ENCODE data around the gene METTL5.
A peak's percentile ranks its signal among the peaks of the same experiment; 100 is the strongest.

Gene METTL5

DNA sequence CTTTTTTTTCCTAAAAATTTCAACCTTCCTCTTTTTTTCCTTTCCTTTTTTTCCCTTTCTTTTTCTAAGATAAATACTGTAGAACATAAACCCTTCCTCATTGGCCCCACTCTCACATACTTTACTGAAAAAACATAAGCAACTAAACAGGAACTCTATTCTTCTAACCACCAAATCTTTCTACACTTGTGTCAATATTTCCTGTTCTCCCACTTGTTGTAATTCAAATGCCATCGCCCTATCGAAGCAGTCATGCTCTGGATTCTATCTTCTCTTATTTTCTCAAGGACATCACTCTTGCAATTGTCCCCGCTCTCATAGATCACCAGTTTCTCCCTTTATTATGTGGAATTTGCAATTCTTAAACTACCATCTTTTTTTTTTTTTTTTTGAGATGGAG, 46.3 kb downstream of the METTL5 start:
- no peak for DNase-seq

DNA sequence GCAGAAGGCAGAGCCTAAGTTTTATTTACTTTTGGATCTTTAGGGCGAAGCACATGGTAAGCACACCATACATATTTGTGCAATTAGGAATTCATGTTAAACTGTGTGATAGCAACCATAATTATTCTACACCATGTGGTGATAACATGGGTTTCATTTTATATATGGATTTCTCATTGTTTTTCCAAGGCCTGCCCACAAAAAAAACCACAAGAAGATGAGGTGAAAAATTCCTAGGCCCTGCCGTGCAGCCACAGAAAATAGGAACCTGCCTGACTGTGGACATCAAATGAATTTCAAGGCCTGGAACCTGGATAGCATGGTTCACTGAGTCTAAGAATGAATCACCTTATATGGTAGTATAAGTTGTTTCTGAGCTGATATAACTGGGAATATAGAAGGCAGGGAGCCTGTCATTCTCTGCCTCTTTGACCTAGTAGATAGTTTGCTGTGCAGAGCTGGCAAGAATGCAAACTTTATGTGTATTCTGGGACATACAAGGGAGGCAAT, 48.4 kb downstream of the METTL5 start:
- no peak for DNase-seq

DNA sequence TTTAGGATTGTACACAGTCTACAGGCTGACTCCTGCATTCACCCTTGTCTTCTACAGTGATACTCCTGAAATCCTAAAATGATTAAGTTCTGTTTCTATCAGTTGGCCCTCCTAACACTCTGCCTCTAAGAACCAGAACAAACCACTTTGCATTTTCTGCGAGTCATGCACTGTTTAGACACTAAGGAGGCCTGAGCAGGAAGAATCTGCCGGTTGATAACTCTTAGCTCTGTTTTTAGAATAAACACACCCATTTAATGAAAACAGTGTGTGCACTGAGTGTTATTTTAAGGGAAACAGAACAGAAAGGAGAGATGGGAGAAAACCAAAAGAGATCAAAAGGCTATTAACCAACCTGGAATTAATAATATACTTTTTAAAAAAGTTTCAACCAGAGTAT, 48.9 kb downstream of the METTL5 start:
- no peak for DNase-seq

DNA sequence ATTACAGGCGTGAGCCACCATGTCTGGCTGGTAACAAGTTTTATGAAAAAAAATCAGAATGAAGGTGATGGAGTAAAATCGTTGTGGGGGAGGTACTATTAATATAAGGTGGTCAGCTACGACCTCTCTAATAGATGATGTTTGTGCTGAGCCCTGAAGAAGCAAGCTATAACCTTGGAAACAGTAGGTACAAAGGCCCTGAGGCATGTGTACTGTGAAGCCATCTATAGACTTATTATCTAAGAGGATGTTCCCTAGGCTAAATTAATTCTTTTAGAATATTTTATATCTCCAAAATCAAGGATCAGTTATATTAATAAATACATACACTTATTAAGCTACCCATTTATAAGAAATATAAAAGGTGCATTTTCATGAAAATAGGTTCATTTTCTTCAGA, 49.4 kb downstream of the METTL5 start:
- no peak for DNase-seq

DNA sequence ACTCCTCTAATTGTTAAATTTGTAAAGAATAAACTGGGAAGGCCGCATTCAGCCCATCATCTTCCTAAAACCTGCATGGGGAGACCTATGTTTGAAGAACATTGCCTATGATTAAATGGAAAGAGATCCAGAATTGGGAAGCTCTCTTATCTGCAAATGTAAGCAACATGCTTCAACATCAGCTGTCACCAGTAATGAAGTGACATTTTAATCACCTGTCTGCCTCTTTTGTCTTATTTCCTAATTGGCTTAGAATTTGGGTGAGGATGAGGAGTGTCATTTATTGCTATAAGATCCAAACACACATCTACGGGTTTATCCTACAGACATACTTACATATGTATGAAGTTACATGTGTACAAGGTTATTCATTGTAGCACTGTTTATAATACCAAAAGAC, 52.1 kb downstream of the METTL5 start:
- no peak for DNase-seq

DNA sequence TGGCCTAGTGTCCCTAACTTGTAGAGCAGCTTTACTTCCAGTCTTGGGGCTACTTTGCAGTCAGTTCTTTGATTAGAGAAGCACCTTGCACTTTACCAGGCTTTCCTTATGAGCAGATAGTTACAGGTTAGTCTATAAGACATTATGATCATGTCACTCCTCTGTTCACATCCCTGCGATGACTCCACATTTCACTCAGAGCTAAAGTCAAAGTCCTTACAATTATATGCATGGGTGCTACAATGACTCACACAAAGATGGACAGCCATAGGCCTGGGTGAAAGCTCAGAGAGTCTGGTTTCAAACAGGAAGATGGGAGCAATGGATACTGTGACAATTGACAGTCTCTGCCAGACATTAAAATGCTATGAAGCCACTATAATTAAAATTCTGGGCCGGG, 53.1 kb downstream of the METTL5 start:
- DNase-seq = no peak

DNA sequence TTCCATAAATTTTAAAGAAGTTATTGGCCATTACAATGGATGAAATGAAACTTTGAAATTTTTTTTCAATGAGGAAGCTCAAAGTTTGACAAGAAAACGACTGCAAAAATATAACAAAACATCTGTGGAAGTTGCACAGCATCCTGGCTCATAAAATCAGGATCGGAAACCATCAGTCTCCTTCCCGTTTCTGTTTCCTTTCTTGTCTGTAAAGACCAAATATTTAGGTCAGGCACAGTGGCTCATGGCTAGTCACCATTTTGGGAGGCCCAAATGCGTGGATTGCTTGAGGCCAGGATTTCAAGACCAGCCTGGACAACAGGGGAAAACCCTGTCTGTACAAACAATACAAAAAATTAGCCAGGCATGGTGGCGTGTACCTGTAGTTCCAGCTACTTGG, 53.7 kb downstream of the METTL5 start:
- no peak for DNase-seq

DNA sequence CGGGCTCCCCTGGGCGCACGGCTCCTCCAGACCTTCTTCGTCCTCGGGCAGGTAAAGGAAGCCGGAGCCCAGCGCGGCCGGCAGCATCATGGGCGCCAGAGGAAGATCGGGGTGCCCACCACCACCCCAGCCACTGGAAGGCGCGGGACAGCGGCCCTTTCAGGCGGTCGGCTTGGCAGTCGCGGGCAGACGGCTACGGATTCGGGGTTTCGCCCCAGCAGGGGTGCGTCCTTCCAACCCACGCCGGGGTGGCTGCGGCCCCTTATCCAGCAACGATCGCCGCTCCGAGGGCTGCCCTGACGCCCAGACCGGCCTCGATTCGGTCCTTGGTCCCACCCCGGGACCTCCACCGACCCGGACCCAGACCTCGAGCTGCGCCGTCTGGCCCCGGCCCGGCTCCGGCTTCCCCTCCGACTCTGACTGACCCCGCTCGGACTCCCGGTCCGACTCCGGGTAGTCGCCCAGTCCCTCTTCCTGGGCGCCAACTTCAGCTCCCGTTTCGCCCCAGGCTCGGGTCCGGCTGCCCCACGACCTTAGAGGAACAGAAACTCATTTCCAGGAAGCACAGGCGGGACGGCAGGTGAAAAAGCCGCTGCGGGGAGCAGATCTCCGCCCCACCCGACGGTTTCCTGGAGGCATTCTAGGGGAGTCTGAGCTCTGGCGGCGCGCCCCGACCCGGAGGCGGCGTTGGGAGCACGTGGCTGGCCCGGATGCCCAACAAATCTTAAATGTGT, 56.3 kb downstream of the METTL5 start:
- DNase-seq = peak; percentile 71

DNA sequence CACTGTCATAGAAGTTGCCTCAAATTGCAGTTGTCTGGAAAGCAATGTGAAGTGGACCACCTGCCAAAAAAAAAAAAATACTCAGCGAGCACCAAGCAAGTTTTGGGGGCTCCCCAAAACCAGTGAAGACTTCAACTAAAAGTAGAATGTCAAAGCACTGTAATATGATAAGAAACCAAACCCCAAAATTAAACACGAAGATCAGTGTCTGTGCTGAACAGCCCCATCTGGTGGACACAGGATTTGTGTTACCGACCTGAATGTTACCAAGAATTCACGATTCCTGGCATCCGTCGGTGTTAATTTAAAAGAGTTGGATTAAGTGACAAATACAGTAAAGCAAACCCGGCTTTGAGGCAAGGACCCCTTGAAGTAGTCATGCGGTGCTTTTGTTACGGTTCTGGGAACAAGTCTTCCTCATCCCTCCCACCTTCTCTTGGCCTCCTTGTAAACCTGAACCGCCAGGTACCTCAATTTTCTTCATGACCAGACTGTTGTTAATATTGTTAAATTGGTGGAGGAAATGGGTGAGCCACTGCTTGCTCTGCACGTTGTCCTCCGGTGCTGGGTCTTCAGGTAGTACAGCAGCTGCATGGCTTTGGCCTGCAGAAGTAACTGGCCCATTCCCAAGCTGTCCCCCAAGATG, 57.3 kb downstream of the METTL5 start:
- peak; percentile 61 for DNase-seq

DNA sequence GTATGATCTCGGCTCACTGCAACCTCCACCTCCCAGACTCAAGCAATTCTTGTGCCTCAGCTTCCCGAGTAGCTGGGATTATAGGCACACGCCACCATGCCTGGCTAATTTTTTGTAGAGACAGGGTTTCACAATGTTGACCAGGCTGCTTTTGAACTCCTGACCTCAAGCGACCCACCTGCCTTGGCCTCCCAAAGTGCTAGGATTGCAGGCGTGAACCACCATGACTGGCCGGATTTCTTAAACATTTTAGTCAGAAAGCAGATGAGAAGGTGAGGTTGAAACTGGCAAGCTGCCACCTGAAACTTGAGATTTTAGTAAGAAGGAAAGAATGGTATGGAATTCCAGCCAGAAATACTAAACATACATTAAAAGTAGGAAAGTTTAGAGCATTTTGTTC, 59.2 kb downstream of the METTL5 start:
- DNase-seq = no peak

DNA sequence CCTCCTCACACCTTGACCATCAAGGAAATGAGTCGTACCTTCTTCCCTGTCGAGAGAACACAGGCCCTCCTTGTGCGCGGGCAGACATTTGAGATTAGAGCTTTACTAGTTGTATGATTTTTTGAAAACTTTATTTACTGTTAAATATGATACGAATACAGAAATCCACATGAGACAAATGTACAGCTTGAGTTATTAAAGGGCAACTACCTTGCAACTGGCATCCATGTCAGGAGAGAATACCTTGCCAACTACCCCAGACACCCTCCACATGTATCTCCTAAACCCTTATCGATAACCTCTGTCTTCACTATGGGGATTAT, 62.8 kb downstream of the METTL5 start:
- DNase-seq = no peak
